ENCODE measurements around the gene GNRHR.

GRCh38 chr4:67713529-67714247 is 40.5 kb downstream of the GNRHR start:
- no peak for TF ChIP-seq CTCF (IDR thresholded peaks at IDR 0.05)
- TF ChIP-seq POLR2A (IDR thresholded peaks at IDR 0.05): no peak
